ENCODE data around the gene TFEB.

GRCh38 chr6:41709375-41709774, 26.0 kb downstream of the TFEB start:
- TF ChIP-seq POLR2A (IDR thresholded peaks at IDR 0.05; ENCODE audit: low read length) (no peak), GATA1 (IDR thresholded peaks at IDR 0.05; ENCODE audit: low read depth, low read length) (no peak)

Data from erythroblast (primary cell).